Osteocyte (in vitro differentiated cells): Measurements from ENCODE around the gene GRAMD1B. TPM values are rescaled to one million over a fixed set of nuclear protein-coding genes. Genes with fewer than 3 reads are reported as not detected.

Experiments used
- DNase-seq: peaks from one replicate; pipeline ENCODE4 v3.0.0; 2021; ENCODE audit warnings: mixed read lengths; ENCODE audit not compliant: unreplicated experiment; ENCODE audit errors: extremely low spot score
- H3K27ac Mint-ChIP-seq: one replicate; pipeline ENCODE4 v1.8.0; 2021; ENCODE audit warnings: mild to moderate bottlenecking, mixed read lengths; ENCODE audit not compliant: unreplicated experiment
- H3K27me3 Mint-ChIP-seq: one replicate; pipeline ENCODE4 v1.8.0; 2021; ENCODE audit warnings: mixed read lengths; ENCODE audit not compliant: unreplicated experiment
- H3K36me3 Mint-ChIP-seq: one replicate; pipeline ENCODE4 v1.8.0; 2021; ENCODE audit warnings: mixed read lengths; ENCODE audit not compliant: unreplicated experiment
- H3K4me1 Mint-ChIP-seq: one replicate; pipeline ENCODE4 v1.8.0; 2021; ENCODE audit warnings: mixed read lengths; ENCODE audit not compliant: unreplicated experiment
- H3K4me3 Mint-ChIP-seq: one replicate; pipeline ENCODE4 v1.8.0; 2021; ENCODE audit warnings: mild to moderate bottlenecking, moderate library complexity, mixed read lengths; ENCODE audit not compliant: unreplicated experiment
- H3K9me3 Mint-ChIP-seq: one replicate; pipeline ENCODE4 v1.8.0; 2021; ENCODE audit warnings: mixed read lengths; ENCODE audit not compliant: unreplicated experiment
- total RNA-seq: library from RNA; stranded (reverse); gene quantifications from 2 replicates; pipeline ENCODE4 v1.2.1, GENCODE V29; 2021
- TF ChIP-seq, protein P1 (sequence below): fragments of 200-600 bp; sonication (generic); IDR thresholded peaks from 2 replicates; pipeline ENCODE4 v1.5.0; 2021; ENCODE audit warnings: antibody characterized with exemption, mild to moderate bottlenecking, moderate library complexity

Gene GRAMD1B
- total RNA-seq, 1 donor from 2014 or later: 1.9 TPM

DNA sequence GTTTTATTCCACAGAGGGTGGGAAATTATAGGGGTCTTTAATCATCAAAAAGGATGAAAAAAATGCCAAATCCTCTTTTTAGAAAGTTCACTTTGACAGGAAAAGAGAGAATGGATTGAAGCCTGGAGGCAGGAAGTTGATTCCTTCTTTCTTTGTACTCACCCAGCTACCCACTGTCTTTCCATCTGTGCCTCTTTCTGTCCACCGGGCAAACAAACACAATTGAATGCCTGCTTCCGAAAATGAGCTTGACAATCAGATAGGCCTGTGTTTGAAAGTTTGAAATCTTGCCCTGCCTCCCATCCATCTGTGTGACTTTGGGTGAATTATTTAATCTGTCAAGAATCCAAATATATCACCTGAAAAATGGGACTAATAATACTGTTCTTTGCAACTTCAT lies 143.2 kb downstream of the GRAMD1B start:
- DNase-seq: no peak
- Mint-ChIP-seq H3K4me1 (peaks cover 2% of the 10 kb centered on the region), H3K36me3 (no peaks in the 10 kb centered on the region), H3K9me3 (no peaks in the 10 kb centered on the region), H3K27ac (no peak overlapping the region), H3K27me3 (peaks cover 22% of the 10 kb centered on the region), H3K4me3 (no peak overlapping the region)
- TF ChIP-seq, protein P1, sequence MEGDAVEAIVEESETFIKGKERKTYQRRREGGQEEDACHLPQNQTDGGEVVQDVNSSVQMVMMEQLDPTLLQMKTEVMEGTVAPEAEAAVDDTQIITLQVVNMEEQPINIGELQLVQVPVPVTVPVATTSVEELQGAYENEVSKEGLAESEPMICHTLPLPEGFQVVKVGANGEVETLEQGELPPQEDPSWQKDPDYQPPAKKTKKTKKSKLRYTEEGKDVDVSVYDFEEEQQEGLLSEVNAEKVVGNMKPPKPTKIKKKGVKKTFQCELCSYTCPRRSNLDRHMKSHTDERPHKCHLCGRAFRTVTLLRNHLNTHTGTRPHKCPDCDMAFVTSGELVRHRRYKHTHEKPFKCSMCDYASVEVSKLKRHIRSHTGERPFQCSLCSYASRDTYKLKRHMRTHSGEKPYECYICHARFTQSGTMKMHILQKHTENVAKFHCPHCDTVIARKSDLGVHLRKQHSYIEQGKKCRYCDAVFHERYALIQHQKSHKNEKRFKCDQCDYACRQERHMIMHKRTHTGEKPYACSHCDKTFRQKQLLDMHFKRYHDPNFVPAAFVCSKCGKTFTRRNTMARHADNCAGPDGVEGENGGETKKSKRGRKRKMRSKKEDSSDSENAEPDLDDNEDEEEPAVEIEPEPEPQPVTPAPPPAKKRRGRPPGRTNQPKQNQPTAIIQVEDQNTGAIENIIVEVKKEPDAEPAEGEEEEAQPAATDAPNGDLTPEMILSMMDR: no peak

DNA sequence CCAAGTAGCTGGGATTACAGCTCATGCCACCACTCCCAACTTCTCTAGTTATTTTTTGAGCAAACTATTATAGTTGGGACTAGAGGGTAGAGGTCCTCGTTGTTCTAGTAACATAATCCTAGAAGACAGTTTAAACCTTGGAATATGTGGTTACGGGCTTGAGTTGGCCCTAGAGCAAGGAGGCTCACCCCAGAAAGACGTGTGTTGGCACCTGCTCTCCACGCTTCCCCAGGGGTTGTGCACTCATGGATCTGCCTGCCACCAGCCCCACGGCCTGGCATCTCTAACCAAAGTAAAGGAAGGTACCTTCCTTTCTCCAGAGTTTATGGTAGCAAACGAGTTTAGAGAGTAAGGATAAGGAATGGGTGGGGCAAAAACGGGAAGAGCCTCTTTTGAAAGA lies 145.4 kb downstream of the GRAMD1B start:
- H3K9me3 Mint-ChIP-seq: no peaks in the 10 kb centered on the region
- H3K36me3 Mint-ChIP-seq: no peaks in the 10 kb centered on the region
- H3K27me3 Mint-ChIP-seq: peaks cover 24% of the 10 kb centered on the region
- DNase-seq: no peak
- H3K4me1 Mint-ChIP-seq: peaks cover 3% of the 10 kb centered on the region
- H3K4me3 Mint-ChIP-seq: no peak overlapping the region
- TF ChIP-seq, protein P1: no peak
- no peak overlapping the region for H3K27ac Mint-ChIP-seq

DNA sequence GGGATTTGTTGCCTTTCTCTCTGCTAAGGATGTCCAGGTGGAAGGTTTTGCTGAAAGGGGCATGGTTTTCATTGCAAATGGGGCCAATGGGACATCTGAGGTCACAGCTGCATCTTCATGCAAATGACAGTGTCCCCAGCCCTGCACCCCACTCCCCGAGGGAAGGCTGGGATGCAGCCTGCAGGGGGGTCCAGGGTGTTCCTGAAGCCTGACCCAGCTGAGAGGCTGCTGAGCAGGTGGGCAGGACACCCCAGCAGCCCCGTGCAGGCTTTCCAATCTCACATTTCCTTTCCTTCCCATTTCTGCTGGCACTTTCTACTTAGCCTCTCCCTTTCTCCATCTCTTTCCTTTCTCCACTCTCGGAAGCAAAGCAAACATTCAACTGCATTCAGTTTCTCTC lies 146.0 kb downstream of the GRAMD1B start:
- TF ChIP-seq, protein P1: no peak
- Mint-ChIP-seq H3K27me3 (peaks cover 30% of the 10 kb centered on the region), H3K9me3 (no peaks in the 10 kb centered on the region), H3K36me3 (no peaks in the 10 kb centered on the region), H3K4me3 (no peak overlapping the region), H3K27ac (no peak overlapping the region), H3K4me1 (peaks cover 6% of the 10 kb centered on the region)
- no peak for DNase-seq

DNA sequence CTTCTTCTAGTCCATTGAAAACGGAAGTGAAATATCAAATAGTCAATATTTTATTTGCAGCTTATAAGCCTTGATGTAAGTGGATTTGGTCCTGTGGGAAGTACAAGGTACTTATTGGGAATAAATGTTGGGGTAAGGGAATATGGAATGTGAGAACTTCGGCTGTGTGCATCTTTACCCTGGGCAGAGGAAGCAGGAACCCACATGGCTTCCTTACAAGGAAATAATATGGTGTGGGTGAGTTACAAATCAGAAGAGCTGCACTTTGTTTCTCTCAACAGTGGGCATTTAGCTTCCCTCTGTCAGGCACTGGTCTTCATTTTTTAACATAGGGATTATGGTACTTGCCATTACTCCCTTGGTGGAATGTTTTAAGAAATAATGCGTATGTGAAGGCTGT lies 146.4 kb downstream of the GRAMD1B start:
- DNase-seq: no peak
- H3K36me3 Mint-ChIP-seq: no peaks in the 10 kb centered on the region
- TF ChIP-seq, protein P1: no peak
- peaks cover 6% of the 10 kb centered on the region for H3K4me1 Mint-ChIP-seq
- no peak overlapping the region for H3K4me3 Mint-ChIP-seq
- no peaks in the 10 kb centered on the region for H3K9me3 Mint-ChIP-seq
- no peak overlapping the region for H3K27ac Mint-ChIP-seq
- H3K27me3 Mint-ChIP-seq: peaks cover 33% of the 10 kb centered on the region

DNA sequence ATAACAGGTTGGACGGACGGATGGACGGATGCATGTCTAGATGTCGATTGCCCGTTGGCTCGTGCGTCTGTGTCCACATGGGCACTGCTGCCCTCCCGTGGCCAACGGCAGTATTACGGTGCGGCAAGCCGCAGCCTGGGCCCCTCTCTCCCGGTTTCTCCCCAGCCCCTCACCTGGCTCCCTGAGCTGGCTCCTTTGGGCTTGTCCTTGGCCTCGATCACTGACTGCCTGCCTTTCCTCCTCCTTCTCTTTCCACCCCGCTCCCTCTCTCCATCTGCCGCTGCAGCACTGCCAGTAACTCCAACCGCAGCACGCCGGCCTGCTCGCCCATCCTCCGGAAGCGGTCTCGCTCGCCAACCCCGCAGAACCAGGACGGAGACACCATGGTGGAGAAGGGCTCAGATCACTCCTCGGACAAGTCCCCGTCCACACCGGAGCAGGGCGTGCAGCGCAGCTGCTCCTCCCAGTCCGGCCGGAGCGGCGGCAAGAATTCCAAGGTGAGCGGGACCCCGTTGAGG lies 147.1 kb downstream of the GRAMD1B start:
- H3K9me3 Mint-ChIP-seq: no peaks in the 10 kb centered on the region
- TF ChIP-seq, protein P1: peak; percentile 91
- DNase-seq: peak; percentile 90
- H3K27me3 Mint-ChIP-seq: peaks cover 35% of the 10 kb centered on the region
- H3K4me1 Mint-ChIP-seq: peaks cover 6% of the 10 kb centered on the region
- H3K27ac Mint-ChIP-seq: no peak overlapping the region
- no peak overlapping the region for H3K4me3 Mint-ChIP-seq
- H3K36me3 Mint-ChIP-seq: no peaks in the 10 kb centered on the region
